ENCODE results near the gene FRY.

FRY gene

GRCh38 chr13:32017474-32017873, 14.1 kb upstream of the FRY start:
- DNase-seq = no peak

GRCh38 chr13:32019612-32020233, 11.9 kb upstream of the FRY start:
- no peak for DNase-seq

- no peak for DNase-seq
Observed at GRCh38 chr13:32021785-32022184, 9.8 kb upstream of the FRY start.

GRCh38 chr13:32022311-32022710, 9.3 kb upstream of the FRY start:
- DNase-seq = no peak

- DNase-seq = no peak
Observed at GRCh38 chr13:32023096-32023495, 8.5 kb upstream of the FRY start.

GRCh38 chr13:32023698-32024097, 7.9 kb upstream of the FRY start:
- no peak for DNase-seq

GRCh38 chr13:32024750-32025149, 6.8 kb upstream of the FRY start:
- DNase-seq = no peak

- no peak for DNase-seq
Observed at GRCh38 chr13:32025730-32026129, 5.8 kb upstream of the FRY start.

- no peak for DNase-seq
Observed at GRCh38 chr13:32026623-32027022, 5.0 kb upstream of the FRY start.

GRCh38 chr13:32028711-32029110, 2.9 kb upstream of the FRY start:
- DNase-seq = no peak

GRCh38 chr13:32029684-32030083, 1.9 kb upstream of the FRY start:
- no peak for DNase-seq

- no peak for DNase-seq
Observed at GRCh38 chr13:32031815-32032370, 319 bp downstream of the FRY start.

- DNase-seq = no peak
Observed at GRCh38 chr13:32032759-32033158, 1.2 kb downstream of the FRY start.

GRCh38 chr13:32033744-32034143, 2.2 kb downstream of the FRY start:
- DNase-seq = no peak

GRCh38 chr13:32035716-32036115, 4.1 kb downstream of the FRY start:
- DNase-seq = no peak

- DNase-seq = no peak
Observed at GRCh38 chr13:32036126-32036695, 4.6 kb downstream of the FRY start.

- DNase-seq = no peak
Observed at GRCh38 chr13:32036757-32037156, 5.2 kb downstream of the FRY start.

GRCh38 chr13:32037471-32037870, 5.9 kb downstream of the FRY start:
- DNase-seq = no peak

GRCh38 chr13:32038343-32038742, 6.8 kb downstream of the FRY start:
- DNase-seq = no peak

GRCh38 chr13:32039056-32039455, 7.5 kb downstream of the FRY start:
- DNase-seq = no peak

GRCh38 chr13:32039528-32039927, 8.0 kb downstream of the FRY start:
- no peak for DNase-seq

GRCh38 chr13:32040052-32040642, 8.6 kb downstream of the FRY start:
- DNase-seq = no peak

- no peak for DNase-seq
Observed at GRCh38 chr13:32040689-32041088, 9.1 kb downstream of the FRY start.

- DNase-seq = no peak
Observed at GRCh38 chr13:32041429-32041828, 9.9 kb downstream of the FRY start.

GRCh38 chr13:32042551-32042950, 11.0 kb downstream of the FRY start:
- DNase-seq = no peak

Measured in stimulated activated CD4-positive, alpha-beta T cell treated with anti-CD3 and anti-CD28 coated beads, Interleukin-12 subunit alpha, Interleukin-12 subunit beta, amount 100 ng/mL, for 4 hours (primary cell).